ENCODE data around the gene POPDC3. TPM values are rescaled to one million over a fixed set of nuclear protein-coding genes. Genes with fewer than 3 reads are reported as not detected.
"Not testable (repeated sequence)": the region's sequence is repeated elsewhere in the genome, so short reads cannot be mapped to it uniquely, and the experiment has no call there.

POPDC3 gene, protein sequence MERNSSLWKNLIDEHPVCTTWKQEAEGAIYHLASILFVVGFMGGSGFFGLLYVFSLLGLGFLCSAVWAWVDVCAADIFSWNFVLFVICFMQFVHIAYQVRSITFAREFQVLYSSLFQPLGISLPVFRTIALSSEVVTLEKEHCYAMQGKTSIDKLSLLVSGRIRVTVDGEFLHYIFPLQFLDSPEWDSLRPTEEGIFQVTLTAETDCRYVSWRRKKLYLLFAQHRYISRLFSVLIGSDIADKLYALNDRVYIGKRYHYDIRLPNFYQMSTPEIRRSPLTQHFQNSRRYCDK
- total RNA-seq (2014; rRNA removed; shearing (Covaris generic)): 67.5 and 69.1 TPM in 2 replicates
- polyA plus RNA-seq (2015; cell fraction: cytosol; rRNA removed): 47.4 and 49.4 TPM in 2 replicates
- 27.3 and 38.3 TPM in 2 replicates for polyA plus RNA-seq (2015; cell fraction: nucleus; rRNA removed)

GRCh38 chr6:105179244-105180065 is at the start of gene POPDC3:
TSS of gene POPDC3 (minus strand) at chr6:105180014. CDS start at chr6:105161909, 18,105 bp downstream.
- in situ Hi-C loops (cut with HindIII; ENCODE audit: low pct_unique_long_range_greater_than_20kb, low sequenced_read_pairs): no loop called here
- peak; percentile 53 for DNase-seq (ENCODE audit: low read depth, low spot score)

DNA sequence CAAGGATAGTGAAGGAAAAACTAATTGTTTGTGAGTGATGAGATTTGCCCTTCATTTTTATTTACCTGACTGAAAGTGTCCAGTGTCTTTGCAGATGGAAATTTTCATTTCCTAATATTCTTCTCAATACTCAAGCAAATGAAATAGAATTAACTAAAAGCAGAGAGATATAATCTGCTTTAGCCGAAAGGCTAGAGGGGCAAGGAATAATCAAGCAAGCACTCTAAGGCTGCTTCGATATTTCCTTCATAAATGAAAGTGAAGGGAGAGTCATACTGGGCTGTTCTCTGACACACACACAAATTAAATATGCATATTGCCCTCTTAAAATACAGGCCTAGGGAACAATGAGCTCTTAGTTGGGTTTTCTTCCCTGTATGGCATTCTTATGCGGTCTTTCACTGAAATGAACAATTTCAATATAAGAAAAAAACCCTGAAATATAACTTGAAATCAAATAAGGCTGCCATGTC is 47.5 kb upstream of the POPDC3 start:
- in situ Hi-C loops (cut with HindIII; ENCODE audit: low pct_unique_long_range_greater_than_20kb, low sequenced_read_pairs): no loop called here
- no peak for DNase-seq (ENCODE audit: low read depth, low spot score)

DNA sequence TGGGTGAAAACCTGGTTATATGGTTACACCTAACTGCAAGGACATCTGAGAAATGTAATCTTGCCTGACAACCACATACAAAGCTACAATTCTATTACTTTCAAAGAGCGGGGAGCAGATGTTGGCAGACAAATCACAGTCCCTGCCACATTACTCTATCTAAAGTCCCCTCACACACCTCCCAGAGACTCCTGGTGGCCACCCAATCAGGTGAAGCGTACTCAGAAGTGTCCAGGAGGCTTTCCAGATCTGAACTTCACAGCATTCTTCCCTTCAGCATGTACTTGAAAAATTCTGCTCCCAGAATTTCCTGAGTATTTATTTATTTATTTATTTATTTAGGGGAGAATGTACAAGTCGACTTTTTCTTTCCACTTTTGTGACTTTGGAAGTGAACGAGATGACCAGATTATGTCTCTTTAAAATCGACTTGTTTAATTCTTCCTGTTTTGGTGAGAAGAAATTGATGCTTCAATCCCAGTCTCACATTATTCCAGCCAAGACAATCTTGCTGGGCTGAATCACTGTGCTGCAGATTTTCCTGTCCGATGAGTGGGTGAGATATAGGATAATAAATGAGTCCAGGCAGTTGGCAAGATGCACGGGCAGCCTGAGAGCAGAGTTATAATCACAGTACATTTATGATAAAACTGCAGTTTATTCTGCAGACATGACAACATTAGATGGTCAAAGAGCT is 46.9 kb upstream of the POPDC3 start:
- DNase-seq (ENCODE audit: low read depth, low spot score): no peak
- in situ Hi-C loops (cut with HindIII; ENCODE audit: low pct_unique_long_range_greater_than_20kb, low sequenced_read_pairs): no loop called here

GRCh38 chr6:105223242-105223641 is 43.4 kb upstream of the POPDC3 start:
- in situ Hi-C loops (cut with HindIII; ENCODE audit: low pct_unique_long_range_greater_than_20kb, low sequenced_read_pairs): no loop called here

DNA sequence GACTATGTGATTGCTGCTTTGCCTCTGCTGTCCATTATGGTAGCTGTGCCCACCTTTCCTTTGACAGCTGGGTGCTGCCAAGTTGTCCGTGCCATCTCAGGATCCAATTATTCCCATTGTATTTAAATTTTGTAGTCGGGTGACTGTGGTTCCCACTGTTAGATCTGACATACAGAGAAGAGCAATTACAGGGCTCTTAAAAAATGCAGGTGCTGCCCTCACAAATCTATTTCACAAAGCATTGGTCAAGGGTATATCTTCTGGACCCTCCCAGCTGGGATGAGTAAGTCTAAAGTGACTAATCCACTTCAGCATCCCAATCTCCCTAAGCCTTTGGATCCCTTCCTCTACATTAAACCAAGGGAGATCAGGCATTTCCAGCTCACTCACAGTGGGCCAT is 41.4 kb upstream of the POPDC3 start:
- DNase-seq (ENCODE audit: low read depth, low spot score): not testable (repeated sequence)

More at GRCh38 chr6:105223242-105223641, 43.4 kb upstream of the POPDC3 start:
- DNase-seq (ENCODE audit: low read depth, low spot score): no peak

GRCh38 chr6:105220186-105220585 is 40.4 kb upstream of the POPDC3 start:
- DNase-seq (ENCODE audit: low read depth, low spot score): no peak
- in situ Hi-C loops (cut with HindIII; ENCODE audit: low pct_unique_long_range_greater_than_20kb, low sequenced_read_pairs): no loop called here

More for the DNA sequence above, 41.4 kb upstream of the POPDC3 start:
- in situ Hi-C loops (cut with HindIII; ENCODE audit: low pct_unique_long_range_greater_than_20kb, low sequenced_read_pairs): not testable (repeated sequence)

GRCh38 chr6:105219218-105219617 is 39.4 kb upstream of the POPDC3 start:
- in situ Hi-C loops (cut with HindIII; ENCODE audit: low pct_unique_long_range_greater_than_20kb, low sequenced_read_pairs); DNase-seq (ENCODE audit: low read depth, low spot score): not testable (repeated sequence)

DNA sequence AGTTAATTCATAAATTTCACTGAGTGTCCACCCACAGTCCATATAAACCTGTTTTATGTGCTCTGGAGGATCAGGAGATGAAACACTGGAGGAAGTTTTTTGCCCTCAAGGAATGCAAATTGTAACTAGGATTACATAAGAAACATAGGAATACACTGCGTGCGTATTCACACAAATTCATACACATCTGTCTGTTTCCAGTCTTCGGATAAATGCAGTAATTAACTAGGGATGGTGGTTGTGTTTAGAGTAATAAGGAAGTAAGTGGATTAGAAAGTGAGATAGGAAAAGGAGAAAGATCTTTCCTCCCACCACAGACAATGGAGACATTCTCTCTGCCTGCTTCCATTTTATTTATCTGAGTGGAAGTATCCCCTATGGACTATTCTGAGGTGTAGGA is 35.7 kb upstream of the POPDC3 start:
- DNase-seq (ENCODE audit: low read depth, low spot score): peak; percentile 77
- in situ Hi-C loops (cut with HindIII; ENCODE audit: low pct_unique_long_range_greater_than_20kb, low sequenced_read_pairs): no loop called here

GRCh38 chr6:105214668-105215067 is 34.9 kb upstream of the POPDC3 start:
- in situ Hi-C loops (cut with HindIII; ENCODE audit: low pct_unique_long_range_greater_than_20kb, low sequenced_read_pairs): no loop called here
- DNase-seq (ENCODE audit: low read depth, low spot score): no peak

GRCh38 chr6:105213272-105213671 is 33.5 kb upstream of the POPDC3 start:
- no peak for DNase-seq (ENCODE audit: low read depth, low spot score)
- in situ Hi-C loops (cut with HindIII; ENCODE audit: low pct_unique_long_range_greater_than_20kb, low sequenced_read_pairs): no loop called here

DNA sequence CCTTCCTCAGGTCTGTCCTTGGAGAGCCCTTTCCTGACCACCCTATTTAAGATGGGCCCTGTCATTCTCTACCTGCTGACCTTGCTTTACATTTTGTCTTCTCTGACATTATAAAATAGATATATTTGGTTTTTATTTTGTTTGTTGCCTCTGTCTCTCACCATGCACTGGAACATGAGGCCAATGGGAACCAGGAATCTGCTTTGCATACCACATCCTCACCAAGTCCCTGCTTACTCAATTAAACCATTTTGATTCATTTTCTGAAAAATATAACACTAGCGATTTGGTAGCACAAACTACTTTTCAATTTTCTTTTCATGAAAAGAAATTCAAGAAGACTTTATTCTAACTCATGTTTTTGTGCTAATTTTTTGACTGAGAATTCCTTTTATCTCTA is 32.8 kb upstream of the POPDC3 start:
- DNase-seq (ENCODE audit: low read depth, low spot score): no peak
- in situ Hi-C loops (cut with HindIII; ENCODE audit: low pct_unique_long_range_greater_than_20kb, low sequenced_read_pairs): no loop called here

GRCh38 chr6:105211831-105212230 is 32.0 kb upstream of the POPDC3 start:
- DNase-seq (ENCODE audit: low read depth, low spot score): no peak
- in situ Hi-C loops (cut with HindIII; ENCODE audit: low pct_unique_long_range_greater_than_20kb, low sequenced_read_pairs): no loop called here

- no peak for DNase-seq (ENCODE audit: low read depth, low spot score)
- in situ Hi-C loops (cut with HindIII; ENCODE audit: low pct_unique_long_range_greater_than_20kb, low sequenced_read_pairs): no loop called here
Observed at GRCh38 chr6:105210932-105211531, 31.2 kb upstream of the POPDC3 start.

DNA sequence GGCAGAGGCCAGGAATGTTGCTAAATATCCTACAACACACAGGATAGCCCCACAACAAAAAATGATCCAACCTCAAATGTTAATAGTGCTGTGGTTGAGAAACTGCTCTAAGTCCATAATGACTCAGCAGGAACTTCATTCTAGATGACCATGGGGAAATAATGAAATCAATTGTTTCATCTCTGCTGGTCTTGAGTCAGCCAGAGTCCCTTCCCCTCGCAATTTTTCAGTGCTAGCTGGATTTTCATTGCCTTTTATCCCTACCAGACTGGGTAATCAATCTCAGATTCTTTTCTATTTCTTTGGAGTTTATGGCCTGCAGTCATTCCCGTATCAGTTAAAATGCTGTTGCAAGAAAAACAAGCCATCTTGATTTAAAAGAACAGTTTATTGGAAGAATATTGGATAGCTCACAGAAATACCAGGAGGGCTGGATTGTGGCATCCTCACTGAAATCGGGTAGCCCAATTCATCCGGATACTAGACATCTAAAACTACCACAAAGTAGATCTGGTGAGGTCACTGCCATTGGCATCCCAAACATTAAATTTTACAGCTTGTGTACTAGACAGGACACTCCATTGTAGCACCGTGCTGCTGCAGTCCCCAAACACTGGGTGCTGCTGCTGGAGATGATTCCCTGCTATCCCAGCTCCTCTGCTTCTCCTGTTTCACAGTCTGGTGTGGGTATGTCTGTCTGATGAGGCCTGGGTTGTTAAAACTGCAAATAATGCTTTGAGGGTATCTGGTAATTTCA is 30.3 kb upstream of the POPDC3 start:
- DNase-seq (ENCODE audit: low read depth, low spot score): peak; percentile 85

GRCh38 chr6:105207524-105208269 is 27.9 kb upstream of the POPDC3 start:
- DNase-seq (ENCODE audit: low read depth, low spot score): no peak
- in situ Hi-C loops (cut with HindIII; ENCODE audit: low pct_unique_long_range_greater_than_20kb, low sequenced_read_pairs): no loop called here

More for the DNA sequence above, 30.3 kb upstream of the POPDC3 start:
- in situ Hi-C loops (cut with HindIII; ENCODE audit: low pct_unique_long_range_greater_than_20kb, low sequenced_read_pairs): no loop called here

GRCh38 chr6:105204768-105205167 is 25.0 kb upstream of the POPDC3 start:
- in situ Hi-C loops (cut with HindIII; ENCODE audit: low pct_unique_long_range_greater_than_20kb, low sequenced_read_pairs): no loop called here
- no peak for DNase-seq (ENCODE audit: low read depth, low spot score)

Measured in SK-MEL-5 (cell line).